IPS-18a (cell line): ENCODE measurements around the gene AIG1.

Source experiments
- H3K27ac ChIP-seq: one replicate; pipeline ENCODE4 v1.5.1; 2013; ENCODE audit warnings: low read length
- H3K27me3 ChIP-seq: one replicate; pipeline ENCODE4 v1.6.1; 2013; ENCODE audit warnings: mild to moderate bottlenecking, low read length; ENCODE audit not compliant: control insufficient read depth, insufficient read depth
- H3K36me3 ChIP-seq: one replicate; pipeline ENCODE4 v1.6.1; 2013; ENCODE audit warnings: low read depth, low read length; ENCODE audit not compliant: control insufficient read depth
- H3K4me1 ChIP-seq: one replicate; pipeline ENCODE4 v1.6.1; 2013; ENCODE audit warnings: low read depth, low read length; ENCODE audit not compliant: control insufficient read depth
- H3K4me3 ChIP-seq: one replicate; pipeline ENCODE4 v1.5.1; 2013; ENCODE audit warnings: low read length
- H3K9ac ChIP-seq: one replicate; pipeline ENCODE4 v1.6.1; 2013; ENCODE audit warnings: mild to moderate bottlenecking, low read length, moderate library complexity
- H3K9me3 ChIP-seq: one replicate; pipeline ENCODE4 v1.6.1; 2013; ENCODE audit warnings: low read depth, low read length; ENCODE audit not compliant: control insufficient read depth

The AIG1 gene

DNA sequence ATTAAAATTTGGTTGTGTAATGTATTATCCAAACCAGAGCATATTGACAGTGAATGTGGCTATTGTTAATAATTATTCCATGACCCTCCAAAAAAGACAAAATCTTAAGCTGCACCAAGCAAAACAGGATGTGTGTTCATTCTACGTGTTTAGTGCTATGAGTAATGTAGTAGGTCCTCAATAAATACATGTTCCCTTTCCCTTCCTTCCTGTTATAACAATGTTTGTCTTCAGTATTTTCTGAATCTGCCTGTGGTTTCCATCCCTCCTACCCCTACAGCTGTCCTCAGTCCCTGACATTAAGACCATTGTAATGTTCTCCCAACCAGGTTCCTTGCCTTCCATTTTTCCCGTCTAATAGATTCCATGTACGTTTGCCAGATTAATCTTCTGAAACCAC is 163.8 kb downstream of the AIG1 start:
- no peaks in the 10 kb centered on the region for H3K9me3 ChIP-seq
- no peak overlapping the region for H3K9ac ChIP-seq
- H3K36me3 ChIP-seq = no peaks in the 10 kb centered on the region
- no peak overlapping the region for H3K4me3 ChIP-seq
- peaks cover 10% of the 10 kb centered on the region for H3K4me1 ChIP-seq
- no peaks in the 10 kb centered on the region for H3K27me3 ChIP-seq
- no peak overlapping the region for H3K27ac ChIP-seq

DNA sequence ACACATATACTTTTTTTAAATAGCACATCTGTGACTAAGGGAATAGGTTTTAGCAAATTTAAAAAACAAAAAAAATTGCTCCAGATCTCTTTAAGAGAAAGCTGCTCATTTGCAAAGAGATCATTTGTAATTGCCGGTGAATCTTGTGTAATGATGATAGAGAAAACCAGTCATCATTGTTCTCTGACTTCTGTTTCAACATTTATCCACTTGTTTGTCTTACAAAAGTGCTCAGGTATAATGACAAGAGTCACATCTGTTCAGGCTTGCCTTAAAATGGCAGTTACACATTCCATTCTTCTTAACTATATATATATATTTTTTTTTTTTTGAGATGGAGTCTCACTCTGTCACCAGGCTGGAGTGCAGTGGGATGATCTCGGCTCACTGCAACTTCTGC is 165.2 kb downstream of the AIG1 start:
- no peaks in the 10 kb centered on the region for H3K27me3 ChIP-seq
- no peak overlapping the region for H3K27ac ChIP-seq
- H3K36me3 ChIP-seq = no peaks in the 10 kb centered on the region
- no peak overlapping the region for H3K4me3 ChIP-seq
- no peaks in the 10 kb centered on the region for H3K9me3 ChIP-seq
- no peak overlapping the region for H3K9ac ChIP-seq
- H3K4me1 ChIP-seq = peaks cover 5% of the 10 kb centered on the region

DNA sequence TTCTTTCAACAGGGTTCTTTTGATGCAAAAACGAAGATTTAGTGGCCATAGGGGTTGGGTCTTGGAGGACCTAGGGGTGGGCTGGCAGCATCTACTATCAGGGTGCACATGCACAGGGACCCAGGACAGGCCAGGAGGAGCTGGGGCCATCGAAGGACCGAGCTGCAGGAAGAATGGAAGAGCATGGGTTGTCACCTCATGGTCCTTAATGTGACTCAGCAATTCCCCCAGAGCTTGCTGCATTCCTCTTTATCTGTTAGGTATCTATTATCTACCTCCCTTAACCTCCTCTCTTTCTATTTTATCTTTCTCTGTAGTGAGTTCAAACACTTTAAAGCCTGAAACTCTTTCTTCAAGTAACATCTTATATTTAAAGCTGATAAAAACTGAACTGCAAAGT is 167.0 kb downstream of the AIG1 start:
- Histone ChIP-seq H3K9ac (no peak overlapping the region), H3K4me3 (no peak overlapping the region), H3K4me1 (no peaks in the 10 kb centered on the region), H3K9me3 (no peaks in the 10 kb centered on the region), H3K27me3 (no peaks in the 10 kb centered on the region), H3K27ac (no peak overlapping the region), H3K36me3 (no peaks in the 10 kb centered on the region)

DNA sequence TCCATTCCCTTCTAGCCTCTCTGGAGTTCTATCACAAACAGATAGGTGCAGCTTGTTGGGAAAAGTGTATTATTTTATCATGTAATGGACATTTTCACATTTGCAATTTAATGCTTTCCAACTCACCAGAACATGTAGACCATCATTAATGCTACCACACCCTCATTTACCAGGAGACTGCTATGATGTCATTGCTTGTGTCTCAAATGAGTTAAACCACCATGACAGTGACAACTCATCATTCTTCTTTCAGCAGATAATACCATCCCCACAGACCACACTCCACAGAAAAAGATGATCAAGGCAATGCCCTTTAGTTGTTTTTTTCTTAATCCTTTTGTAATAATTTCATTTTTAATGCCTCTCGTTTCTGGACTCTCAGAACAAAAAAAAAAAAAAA is 168.7 kb downstream of the AIG1 start:
- no peaks in the 10 kb centered on the region for H3K9me3 ChIP-seq
- no peaks in the 10 kb centered on the region for H3K4me1 ChIP-seq
- H3K27ac ChIP-seq = no peak overlapping the region
- no peaks in the 10 kb centered on the region for H3K27me3 ChIP-seq
- H3K36me3 ChIP-seq = no peaks in the 10 kb centered on the region
- no peak overlapping the region for H3K4me3 ChIP-seq
- H3K9ac ChIP-seq = no peak overlapping the region

DNA sequence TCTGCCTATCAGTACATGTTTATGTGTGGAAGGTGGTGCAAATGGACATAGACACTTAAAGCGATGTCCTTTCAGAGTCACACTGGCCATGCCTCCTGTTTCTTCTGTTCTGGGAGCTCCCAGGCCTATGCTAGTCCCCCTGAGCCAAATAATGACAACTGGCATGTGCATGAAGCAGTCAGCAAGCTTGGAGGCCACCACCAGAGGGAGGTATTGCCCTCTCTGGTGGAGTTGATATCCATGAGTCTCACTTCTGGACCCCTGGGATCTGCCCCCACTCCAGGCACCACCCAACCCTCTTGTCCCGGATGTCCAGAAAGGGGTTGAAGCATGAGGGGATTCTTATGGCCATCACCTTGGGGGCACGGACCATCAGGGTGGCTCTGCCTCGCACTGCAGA is 172.2 kb downstream of the AIG1 start:
- no peak overlapping the region for H3K27ac ChIP-seq
- H3K9me3 ChIP-seq = no peaks in the 10 kb centered on the region
- no peak overlapping the region for H3K9ac ChIP-seq
- no peaks in the 10 kb centered on the region for H3K4me1 ChIP-seq
- H3K27me3 ChIP-seq = no peaks in the 10 kb centered on the region
- no peaks in the 10 kb centered on the region for H3K36me3 ChIP-seq
- H3K4me3 ChIP-seq = no peak overlapping the region

DNA sequence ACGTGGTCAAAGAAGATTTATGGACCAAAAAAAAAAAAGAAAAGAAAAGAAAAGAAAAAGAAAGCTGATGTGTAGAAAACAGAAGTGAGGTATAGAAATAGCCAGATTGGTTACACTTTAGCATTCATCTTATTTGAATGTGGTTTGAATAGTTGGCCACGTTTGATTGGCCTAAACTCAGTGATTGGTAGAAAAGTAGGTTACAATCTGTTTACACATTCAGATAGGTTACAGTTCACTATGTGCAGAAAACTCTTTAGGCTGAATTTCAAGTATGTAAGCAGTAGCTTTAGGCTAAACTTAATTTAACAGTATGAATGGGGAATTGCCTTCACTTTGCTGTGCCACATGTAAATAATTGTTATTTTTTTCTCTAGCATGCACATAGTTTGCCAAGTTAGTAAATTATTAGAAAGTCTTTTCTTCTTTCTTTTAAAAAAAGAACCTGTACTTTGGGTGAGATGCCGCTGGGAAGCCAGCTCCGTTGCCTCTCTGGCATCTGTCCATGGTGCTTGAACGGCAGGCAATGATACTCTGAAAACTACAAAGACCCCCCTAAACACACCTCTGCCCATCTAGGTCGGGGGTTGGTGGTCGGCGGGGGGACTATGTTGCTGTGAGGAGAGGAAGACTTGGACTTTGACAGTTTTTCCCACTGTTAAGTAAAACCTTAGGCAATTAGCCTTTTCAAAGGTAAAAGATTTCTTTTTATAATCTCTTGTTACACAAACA is 173.0 kb downstream of the AIG1 start:
- Histone ChIP-seq H3K9me3 (no peaks in the 10 kb centered on the region), H3K27ac (no peak overlapping the region), H3K4me1 (no peaks in the 10 kb centered on the region), H3K36me3 (no peaks in the 10 kb centered on the region), H3K4me3 (no peak overlapping the region), H3K9ac (no peak overlapping the region), H3K27me3 (no peaks in the 10 kb centered on the region)

DNA sequence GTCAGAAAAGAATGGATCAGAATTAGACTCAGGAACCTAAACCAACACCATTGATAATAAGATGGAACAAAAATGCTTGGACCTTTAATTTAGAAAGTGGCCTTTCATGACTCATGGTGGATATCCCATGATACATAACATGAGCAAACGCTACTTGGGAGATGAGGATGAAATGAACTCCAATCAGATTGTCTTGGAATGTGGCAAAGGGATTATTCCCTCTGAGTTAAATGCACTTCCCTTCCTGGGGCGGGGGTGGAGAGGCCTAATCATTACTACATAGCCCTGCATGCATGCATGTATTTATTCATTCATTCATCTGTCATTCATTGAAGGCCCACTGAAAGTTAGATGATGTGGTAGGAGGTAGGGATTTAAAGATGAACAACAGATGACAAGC is 174.0 kb downstream of the AIG1 start:
- H3K36me3 ChIP-seq = no peaks in the 10 kb centered on the region
- no peaks in the 10 kb centered on the region for H3K9me3 ChIP-seq
- no peak overlapping the region for H3K27ac ChIP-seq
- no peak overlapping the region for H3K9ac ChIP-seq
- H3K27me3 ChIP-seq = no peaks in the 10 kb centered on the region
- H3K4me1 ChIP-seq = no peaks in the 10 kb centered on the region
- no peak overlapping the region for H3K4me3 ChIP-seq

DNA sequence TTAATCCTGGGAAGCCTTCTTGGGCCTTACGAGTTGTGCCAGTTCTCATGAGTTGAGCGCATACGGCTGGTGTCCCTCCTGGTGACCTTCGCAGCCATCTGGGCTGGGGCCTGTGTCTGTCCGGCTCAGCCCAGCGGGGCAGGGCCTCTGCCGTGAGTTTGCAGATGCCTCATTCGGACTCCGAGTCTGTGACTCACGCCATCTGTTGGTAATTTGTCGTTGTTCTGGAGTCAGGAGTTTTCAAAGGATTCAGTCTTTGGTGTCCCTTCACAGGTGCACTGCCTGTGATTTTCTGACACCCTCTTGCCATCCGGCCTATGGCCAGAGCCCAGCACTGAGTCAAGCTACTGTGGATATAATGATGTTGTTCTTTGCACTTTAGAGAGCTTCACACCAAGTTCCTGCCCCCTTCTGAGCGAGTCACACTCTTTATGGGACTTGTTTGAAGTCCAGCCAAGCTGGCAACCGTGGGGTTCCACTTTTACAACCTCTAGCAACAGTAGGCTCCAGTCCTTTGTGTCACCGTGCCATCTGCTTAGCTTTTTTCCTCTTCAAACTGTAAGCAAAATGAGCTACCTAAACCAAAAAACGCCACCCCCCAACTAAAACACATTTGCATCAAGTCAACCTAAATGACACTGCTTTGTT is 175.6 kb downstream of the AIG1 start:
- Histone ChIP-seq H3K9me3 (no peaks in the 10 kb centered on the region), H3K4me1 (no peaks in the 10 kb centered on the region), H3K4me3 (no peak overlapping the region), H3K27ac (no peak overlapping the region), H3K27me3 (no peaks in the 10 kb centered on the region), H3K9ac (no peak overlapping the region), H3K36me3 (no peaks in the 10 kb centered on the region)

DNA sequence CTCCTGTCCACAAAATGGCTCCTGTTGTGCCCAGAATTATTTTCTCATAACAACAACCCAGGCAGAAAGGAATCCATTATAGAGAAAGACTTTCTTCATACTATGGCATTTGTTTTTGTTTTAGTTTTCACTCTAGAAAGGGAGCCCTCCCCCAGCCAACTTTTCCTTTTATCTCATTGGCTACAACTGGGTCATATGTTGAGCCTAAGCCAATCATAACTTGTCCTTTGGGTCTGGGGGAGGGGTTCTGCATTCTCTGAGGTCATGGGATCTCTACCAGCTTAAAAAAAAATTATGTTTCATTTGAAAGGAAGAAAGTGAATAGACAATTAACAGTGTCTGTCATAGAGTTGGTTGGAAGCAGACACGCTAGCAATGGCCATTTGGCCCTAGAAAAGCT is 177.6 kb downstream of the AIG1 start:
- H3K36me3 ChIP-seq = no peaks in the 10 kb centered on the region
- H3K4me3 ChIP-seq = no peak overlapping the region
- H3K27me3 ChIP-seq = no peaks in the 10 kb centered on the region
- H3K27ac ChIP-seq = no peak overlapping the region
- no peaks in the 10 kb centered on the region for H3K9me3 ChIP-seq
- H3K9ac ChIP-seq = no peak overlapping the region
- H3K4me1 ChIP-seq = no peaks in the 10 kb centered on the region

DNA sequence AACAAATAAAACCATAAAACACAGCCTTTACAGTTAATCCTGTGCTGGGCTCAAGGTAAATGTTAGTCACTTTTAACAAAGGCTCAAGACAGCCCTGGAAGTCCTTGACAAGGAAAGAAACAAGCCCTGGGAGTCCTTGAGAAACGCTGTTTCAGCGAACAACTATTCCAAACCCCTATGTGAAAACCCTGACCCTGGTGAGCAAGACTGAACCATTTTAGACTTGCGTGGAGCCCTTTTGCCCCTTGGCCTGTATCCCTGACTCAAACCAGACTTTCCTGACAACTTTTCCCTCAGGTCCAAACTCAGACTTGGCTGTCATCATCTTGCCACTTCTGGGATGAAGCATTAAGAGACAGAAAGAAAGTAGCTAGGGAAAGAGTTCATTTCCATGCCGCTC is 180.4 kb downstream of the AIG1 start:
- Histone ChIP-seq H3K9ac (no peak overlapping the region), H3K27me3 (no peaks in the 10 kb centered on the region), H3K27ac (no peak overlapping the region), H3K9me3 (no peaks in the 10 kb centered on the region), H3K36me3 (no peaks in the 10 kb centered on the region), H3K4me1 (no peaks in the 10 kb centered on the region), H3K4me3 (no peak overlapping the region)

DNA sequence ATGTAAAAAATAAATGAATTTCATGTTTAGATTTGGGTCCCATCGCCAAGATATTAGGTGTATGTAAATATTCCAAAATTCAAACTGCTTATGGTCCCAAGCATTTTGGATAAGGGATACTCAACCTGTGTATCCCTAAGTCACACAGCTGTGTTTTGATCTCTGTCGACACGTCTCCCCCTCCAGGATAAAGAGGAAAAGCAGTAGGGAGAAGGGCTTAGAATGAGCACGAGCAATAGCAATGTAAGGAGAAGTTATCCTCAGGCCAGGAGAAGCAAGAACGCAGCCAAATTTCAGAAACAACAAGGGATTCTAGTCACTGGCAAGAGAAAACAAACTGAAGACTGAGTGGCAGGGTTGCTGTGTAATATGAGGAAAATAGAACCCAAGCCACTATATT is 181.2 kb downstream of the AIG1 start:
- Histone ChIP-seq H3K9ac (no peak overlapping the region), H3K36me3 (no peaks in the 10 kb centered on the region), H3K27ac (no peak overlapping the region), H3K4me3 (no peak overlapping the region), H3K9me3 (no peaks in the 10 kb centered on the region), H3K27me3 (no peaks in the 10 kb centered on the region), H3K4me1 (no peaks in the 10 kb centered on the region)

DNA sequence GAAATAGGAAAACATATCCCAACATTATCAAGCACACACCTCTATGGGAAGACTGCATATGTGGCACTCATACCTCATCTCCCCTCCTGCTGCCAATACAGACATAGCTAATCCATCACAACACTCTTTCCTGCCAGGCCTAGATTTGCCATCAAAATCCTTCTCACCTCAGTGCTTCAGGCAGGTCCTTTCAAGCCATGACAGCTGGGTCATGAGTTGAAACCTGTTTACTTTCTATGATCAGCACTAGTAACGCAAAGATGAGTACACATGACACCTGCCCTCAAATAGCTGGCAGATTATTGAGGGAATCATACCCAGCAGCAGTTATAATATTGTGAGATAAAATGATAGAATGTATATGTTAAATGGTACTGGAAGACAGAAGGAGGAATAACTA is 183.1 kb downstream of the AIG1 start:
- no peak overlapping the region for H3K4me3 ChIP-seq
- no peak overlapping the region for H3K27ac ChIP-seq
- no peaks in the 10 kb centered on the region for H3K4me1 ChIP-seq
- no peaks in the 10 kb centered on the region for H3K36me3 ChIP-seq
- H3K9ac ChIP-seq = no peak overlapping the region
- H3K9me3 ChIP-seq = no peaks in the 10 kb centered on the region
- no peaks in the 10 kb centered on the region for H3K27me3 ChIP-seq
